ENCODE measurements around the gene KRT85. TPM values are rescaled to one million over a fixed set of nuclear protein-coding genes. Genes with fewer than 3 reads are reported as not detected.

KRT85 gene
- total and polyA plus RNA-seq, 2 donors (not counting 3 experiments of a cell fraction or from before 2014, with no cell fraction given): not detected

DNA sequence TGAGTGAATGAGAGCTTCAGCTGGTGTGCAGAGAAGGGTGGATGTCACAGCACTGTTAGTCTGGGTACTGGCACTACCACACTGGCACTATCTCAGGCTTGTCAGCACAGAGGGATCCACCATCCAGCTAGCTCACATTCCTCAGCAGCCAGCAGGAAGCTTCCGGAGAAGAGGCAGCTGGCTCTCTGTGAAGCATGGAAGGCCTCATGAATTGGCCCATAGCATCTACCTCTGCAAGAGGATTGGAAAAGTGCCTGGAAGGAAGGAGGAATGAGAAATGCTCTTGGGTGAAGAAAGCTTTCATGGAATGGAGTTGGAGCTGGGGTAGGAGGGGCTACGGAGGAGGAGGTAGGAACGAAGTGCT is 56.0 kb downstream of the KRT85 start:
- Histone ChIP-seq H3K9ac (replicated peaks; ENCODE audit: extremely low read depth, insufficient read depth, low read length) (no peak overlapping the region), H3K4me1 (ENCODE audit: control insufficient read depth, extremely low read depth, insufficient read depth, low read length) (no peaks in the 10 kb centered on the region), H3K36me3 (ENCODE audit: control insufficient read depth in 2 of 2, extremely low read depth in 1 of 2, insufficient read depth in 2 of 2, low read length in 2 of 2) (no peaks in the 10 kb centered on the region), H3K9me1 (replicated peaks; ENCODE audit: control insufficient read depth, extremely low read depth, insufficient read depth, low read length) (no peaks in the 10 kb centered on the region), H3K79me2 (ENCODE audit: control insufficient read depth, insufficient read depth, low read length) (no peaks in the 10 kb centered on the region), H3K9me3 (replicated peaks; ENCODE audit: control insufficient read depth, insufficient read depth, low read length) (no peaks in the 10 kb centered on the region), H2AFZ (ENCODE audit: low read depth, low read length) (no peak overlapping the region), H3K4me3 (replicated peaks in 1 of 3; ENCODE audit: insufficient read depth in 1 of 3, low read depth in 1 of 3, low read length in 3 of 3) (no peak overlapping the region), H3K27me3 (ENCODE audit: control insufficient read depth in 2 of 2, insufficient read depth in 2 of 2, low read length in 2 of 2) (peaks cover 63% of the 10 kb centered on the region in 2 experiments), H3K27ac (ENCODE audit: insufficient read depth, low read depth, low read length) (no peak overlapping the region), H3K4me2 (ENCODE audit: insufficient read depth, low read length) (no peak overlapping the region), H4K20me1 (replicated peaks; ENCODE audit: control insufficient read depth, extremely low read depth, insufficient read depth, low read length) (no peaks in the 10 kb centered on the region)
- FAIRE-seq: no peak
- DNase-seq (ENCODE audit: low read depth, low spot score): no peak
- POLR2A ChIA-PET: interaction anchor here (0.6 kb wide), 1 partner anchor 8 kb away, joined by 5 read pairs; no protein-coding TSS in a partner anchor
- BruUV-seq (replicated peaks): no TSS peak
- dilution Hi-C loops (cut with MboI; ENCODE audit: extremely low pct_ligation_motif_present, low sequenced_read_pairs) (no loop called here), intact Hi-C loops (cut with micrococcal nuclease) (no loop called here)
- TF ChIP-seq FOS (IDR thresholded peaks at IDR 0.05; ENCODE audit: borderline replicate concordance, insufficient read depth, low read length): no peak
- TF ChIP-seq POLR2AphosphoS5 (IDR thresholded peaks at IDR 0.05; ENCODE audit: insufficient read depth, low read depth, low read length): no peak
- no peak for TF ChIP-seq POLR2A (IDR thresholded peaks at IDR 0.05; ENCODE audit: low read depth, low read length)
- TF ChIP-seq JUN (IDR thresholded peaks at IDR 0.05; ENCODE audit: borderline replicate concordance, insufficient read depth, insufficient read length, low read depth): no peak
- TF ChIP-seq GATA2 (IDR thresholded peaks at IDR 0.05; ENCODE audit: insufficient read depth, insufficient read length, low read depth, low read length): no peak
- TF ChIP-seq EZH2 (IDR thresholded peaks at IDR 0.05; ENCODE audit: borderline replicate concordance, low read depth, low read length, severe bottlenecking): no peak
- no peak for TF ChIP-seq MYC (IDR thresholded peaks at IDR 0.05; ENCODE audit: low read depth, low read length)
- TF ChIP-seq, protein P1, sequence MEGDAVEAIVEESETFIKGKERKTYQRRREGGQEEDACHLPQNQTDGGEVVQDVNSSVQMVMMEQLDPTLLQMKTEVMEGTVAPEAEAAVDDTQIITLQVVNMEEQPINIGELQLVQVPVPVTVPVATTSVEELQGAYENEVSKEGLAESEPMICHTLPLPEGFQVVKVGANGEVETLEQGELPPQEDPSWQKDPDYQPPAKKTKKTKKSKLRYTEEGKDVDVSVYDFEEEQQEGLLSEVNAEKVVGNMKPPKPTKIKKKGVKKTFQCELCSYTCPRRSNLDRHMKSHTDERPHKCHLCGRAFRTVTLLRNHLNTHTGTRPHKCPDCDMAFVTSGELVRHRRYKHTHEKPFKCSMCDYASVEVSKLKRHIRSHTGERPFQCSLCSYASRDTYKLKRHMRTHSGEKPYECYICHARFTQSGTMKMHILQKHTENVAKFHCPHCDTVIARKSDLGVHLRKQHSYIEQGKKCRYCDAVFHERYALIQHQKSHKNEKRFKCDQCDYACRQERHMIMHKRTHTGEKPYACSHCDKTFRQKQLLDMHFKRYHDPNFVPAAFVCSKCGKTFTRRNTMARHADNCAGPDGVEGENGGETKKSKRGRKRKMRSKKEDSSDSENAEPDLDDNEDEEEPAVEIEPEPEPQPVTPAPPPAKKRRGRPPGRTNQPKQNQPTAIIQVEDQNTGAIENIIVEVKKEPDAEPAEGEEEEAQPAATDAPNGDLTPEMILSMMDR (IDR thresholded peaks at IDR 0.05; ENCODE audit: extremely low read depth in 1 of 2, insufficient read depth in 1 of 2, low read depth in 1 of 2, low read length in 2 of 2): no peak
- TF ChIP-seq, protein P2, sequence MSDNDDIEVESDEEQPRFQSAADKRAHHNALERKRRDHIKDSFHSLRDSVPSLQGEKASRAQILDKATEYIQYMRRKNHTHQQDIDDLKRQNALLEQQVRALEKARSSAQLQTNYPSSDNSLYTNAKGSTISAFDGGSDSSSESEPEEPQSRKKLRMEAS (IDR thresholded peaks at IDR 0.05; ENCODE audit: insufficient read depth, insufficient read length): no peak
- CTCF ChIA-PET: interaction anchor here (0.7 to 3.7 kb wide), 11 partner anchors 8 to 554 kb away, joined by 3 to 32 read pairs (median 4); no protein-coding TSS in a partner anchor

All from endothelial cell of umbilical vein (primary cell).